GM18873 (cell line): Measurements from ENCODE around the gene PROX1.

Experiments
- ATAC-seq: cut with Tn5 transposase; IDR thresholded peaks from one replicate; pipeline ENCODE4 v1.9.1; 2021; ENCODE audit warnings: mild to moderate bottlenecking, moderate library complexity, moderate number of reproducible peaks; ENCODE audit not compliant: unreplicated experiment, low FRiP score

The PROX1 gene

DNA sequence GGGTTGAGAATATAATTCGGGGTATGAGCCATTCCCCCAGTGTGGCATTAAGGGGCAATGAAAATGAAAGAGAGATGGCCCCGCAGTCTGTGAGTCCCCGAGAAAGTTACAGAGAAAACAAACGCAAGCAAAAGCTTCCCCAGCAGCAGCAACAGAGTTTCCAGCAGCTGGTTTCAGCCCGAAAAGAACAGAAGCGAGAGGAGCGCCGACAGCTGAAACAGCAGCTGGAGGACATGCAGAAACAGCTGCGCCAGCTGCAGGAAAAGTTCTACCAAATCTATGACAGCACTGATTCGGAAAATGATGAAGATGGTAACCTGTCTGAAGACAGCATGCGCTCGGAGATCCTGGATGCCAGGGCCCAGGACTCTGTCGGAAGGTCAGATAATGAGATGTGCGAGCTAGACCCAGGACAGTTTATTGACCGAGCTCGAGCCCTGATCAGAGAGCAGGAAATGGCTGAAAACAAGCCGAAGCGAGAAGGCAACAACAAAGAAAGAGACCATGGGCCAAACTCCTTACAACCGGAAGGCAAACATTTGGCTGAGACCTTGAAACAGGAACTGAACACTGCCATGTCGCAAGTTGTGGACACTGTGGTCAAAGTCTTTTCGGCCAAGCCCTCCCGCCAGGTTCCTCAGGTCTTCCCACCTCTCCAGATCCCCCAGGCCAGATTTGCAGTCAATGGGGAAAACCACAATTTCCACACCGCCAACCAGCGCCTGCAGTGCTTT, 9.4 kb downstream of the PROX1 start:
- no peak for ATAC-seq

DNA sequence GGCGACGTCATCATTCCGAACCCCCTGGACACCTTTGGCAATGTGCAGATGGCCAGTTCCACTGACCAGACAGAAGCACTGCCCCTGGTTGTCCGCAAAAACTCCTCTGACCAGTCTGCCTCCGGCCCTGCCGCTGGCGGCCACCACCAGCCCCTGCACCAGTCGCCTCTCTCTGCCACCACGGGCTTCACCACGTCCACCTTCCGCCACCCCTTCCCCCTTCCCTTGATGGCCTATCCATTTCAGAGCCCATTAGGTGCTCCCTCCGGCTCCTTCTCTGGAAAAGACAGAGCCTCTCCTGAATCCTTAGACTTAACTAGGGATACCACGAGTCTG, 10.0 kb downstream of the PROX1 start:
- ATAC-seq: no peak

DNA sequence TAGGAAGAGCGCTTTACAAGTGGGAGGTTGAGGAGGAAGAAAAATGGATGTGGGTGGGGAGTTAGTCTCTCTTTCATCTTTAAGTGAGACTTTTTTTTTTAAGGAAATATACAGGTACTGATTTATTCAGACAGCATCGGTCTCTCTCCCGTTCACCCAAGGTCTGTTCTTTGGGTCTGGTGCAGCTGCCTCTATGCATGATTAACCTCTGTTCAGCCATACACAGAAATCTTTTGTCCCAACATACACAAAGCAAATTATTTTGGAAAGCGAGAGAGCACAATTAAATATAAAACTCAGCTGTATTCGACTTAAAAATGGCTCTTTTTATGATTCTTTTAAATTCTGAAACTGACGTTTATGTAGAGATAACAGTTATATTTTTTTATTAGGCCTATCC, 11.0 kb downstream of the PROX1 start:
- ATAC-seq: no peak

DNA sequence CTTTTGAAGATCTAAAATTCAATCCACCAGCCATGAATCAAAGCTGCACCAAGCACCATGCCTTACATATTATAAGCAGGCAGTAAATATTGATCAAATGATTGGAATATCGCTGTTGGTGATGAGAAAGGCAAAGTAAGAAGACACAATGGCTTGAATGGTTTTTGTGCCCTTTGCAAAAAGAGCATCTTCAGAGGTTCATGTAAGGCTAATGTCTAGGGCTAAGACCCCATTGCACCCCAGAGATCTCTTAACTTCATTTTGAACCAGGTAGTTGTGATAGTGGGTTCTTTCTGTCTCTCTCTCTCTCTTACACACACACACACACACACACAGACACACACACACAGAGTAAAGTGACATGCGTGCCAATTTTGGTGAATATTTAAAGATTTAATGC, 12.0 kb downstream of the PROX1 start:
- no peak for ATAC-seq

DNA sequence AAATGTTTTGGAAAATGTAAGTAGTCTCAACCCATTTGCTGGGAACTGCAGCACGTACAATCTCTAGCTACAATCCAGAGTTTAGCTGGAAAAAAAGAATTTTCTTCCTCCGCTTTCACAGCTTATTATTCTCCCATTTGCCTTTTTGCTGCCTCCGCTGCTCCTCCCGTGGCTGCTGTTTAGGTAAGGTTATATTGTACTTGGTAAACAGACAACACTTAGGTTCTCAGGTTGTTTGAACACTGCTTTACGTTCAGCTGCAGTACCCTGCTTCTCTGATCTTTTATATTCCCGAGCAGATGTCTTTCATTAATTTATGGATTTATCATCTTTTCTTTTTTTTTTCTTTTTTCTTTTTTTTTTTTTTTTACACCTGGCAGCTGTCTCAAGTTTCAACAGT, 14.3 kb downstream of the PROX1 start:
- no peak for ATAC-seq

DNA sequence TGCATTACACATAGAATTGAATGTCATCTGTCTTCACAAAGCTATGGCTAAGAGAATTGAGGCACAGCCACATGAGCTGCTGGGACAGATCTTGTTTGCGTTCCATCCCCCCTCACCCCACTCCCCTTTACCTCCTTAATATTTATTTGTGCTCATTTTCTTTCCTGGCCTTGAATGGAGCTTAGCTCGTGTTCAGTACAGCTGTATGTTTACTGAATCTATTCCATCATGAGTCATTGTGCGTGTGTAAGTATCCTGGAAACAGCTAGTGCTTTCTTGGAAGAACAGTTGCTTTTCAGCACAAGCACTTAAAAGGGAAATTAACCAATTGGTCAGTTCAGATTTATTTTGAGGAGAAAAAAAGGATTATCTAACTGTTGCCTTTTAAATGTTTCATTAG, 14.7 kb downstream of the PROX1 start:
- ATAC-seq: no peak

DNA sequence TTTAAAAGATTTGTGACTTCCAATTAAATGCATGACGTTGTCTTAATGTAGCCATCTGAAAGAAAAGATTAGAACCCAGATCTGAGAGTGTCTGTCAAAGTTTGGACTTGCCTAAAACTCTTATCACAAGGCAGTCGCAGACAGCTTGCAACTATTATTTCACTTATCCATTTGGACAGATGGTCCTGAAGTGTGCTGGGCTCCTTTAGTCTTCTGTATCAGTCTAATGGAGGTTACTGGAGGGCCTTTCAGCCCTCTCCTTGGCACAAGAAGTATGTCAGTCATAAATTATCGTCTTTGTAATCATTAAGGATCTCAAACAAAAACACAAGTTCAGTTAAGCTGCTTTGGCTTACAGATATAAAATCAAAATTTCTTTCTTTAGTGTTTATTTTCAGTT, 15.5 kb downstream of the PROX1 start:
- ATAC-seq: no peak

DNA sequence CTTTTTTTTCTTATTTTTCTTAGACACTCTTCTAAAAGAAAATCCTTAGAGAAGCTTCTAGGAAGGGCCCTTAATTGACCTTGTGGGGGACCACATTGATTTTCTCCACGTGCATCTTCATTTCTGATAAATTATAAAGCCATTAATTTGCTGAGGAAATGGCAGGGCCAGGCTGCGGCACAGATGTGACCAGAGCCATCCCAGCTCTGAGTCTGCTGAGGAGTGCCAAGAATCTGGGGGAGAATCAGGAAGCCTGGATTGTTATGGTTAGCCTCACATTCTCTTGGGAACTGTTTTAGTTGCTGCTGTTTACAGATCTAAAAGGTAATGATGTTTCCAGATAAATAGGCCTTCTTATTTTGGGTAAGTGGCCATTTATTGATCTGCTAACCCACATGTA, 16.2 kb downstream of the PROX1 start:
- ATAC-seq: no peak

DNA sequence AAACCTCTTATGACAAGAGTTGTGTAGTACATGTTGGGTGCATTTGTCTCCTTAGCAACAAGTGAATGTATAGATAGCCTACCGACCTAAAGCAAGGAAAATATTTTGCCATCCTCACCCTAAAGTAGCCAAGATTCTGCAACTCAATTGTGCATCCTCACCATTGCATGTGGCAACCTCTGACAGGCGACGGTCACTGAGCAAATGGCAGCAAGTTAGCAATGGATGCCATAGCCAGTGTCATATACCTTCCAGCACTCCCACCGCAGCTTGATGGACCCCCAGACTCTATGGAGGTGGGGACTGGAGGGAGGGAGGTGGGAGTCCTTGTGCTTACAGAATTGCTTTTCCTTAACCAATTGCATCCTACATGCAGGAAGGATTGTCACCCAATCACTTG, 17.0 kb downstream of the PROX1 start:
- ATAC-seq: no peak

DNA sequence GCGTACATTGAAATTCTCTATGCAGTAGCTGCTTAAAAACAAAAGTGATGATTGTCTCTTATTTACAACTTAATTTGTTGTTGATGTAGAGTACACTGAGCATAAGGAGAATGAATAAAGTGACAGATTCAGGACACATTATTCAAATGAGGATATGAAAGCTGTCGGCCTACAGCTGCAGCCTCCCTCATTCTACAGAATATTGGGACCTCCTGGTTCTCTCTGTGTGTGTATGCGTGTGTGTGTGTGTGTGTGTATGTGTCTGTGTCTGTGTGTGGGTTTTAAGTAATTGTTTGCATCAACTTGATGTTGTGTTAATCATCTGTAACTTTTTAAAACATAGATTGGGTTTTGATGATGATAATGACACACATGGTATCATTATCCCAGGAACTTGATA, 17.9 kb downstream of the PROX1 start:
- ATAC-seq: no peak

DNA sequence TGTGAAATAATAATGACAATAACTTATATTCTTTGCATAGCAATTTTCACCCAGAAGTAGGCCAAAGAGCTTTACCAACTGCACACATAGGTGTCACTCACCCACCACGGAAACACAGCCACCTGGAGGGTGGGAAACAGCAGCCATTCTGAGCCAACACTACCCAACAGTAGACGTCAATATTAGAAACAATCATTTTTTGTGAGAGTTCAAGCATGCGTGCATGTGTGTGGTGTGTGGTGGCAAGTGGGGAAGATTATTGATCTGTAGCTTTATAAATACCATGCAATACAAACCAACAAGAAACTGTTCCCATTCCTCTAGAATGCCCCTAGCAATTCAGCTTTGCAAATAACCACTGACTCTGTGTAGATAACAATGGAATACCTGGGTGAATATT, 19.1 kb downstream of the PROX1 start:
- no peak for ATAC-seq

DNA sequence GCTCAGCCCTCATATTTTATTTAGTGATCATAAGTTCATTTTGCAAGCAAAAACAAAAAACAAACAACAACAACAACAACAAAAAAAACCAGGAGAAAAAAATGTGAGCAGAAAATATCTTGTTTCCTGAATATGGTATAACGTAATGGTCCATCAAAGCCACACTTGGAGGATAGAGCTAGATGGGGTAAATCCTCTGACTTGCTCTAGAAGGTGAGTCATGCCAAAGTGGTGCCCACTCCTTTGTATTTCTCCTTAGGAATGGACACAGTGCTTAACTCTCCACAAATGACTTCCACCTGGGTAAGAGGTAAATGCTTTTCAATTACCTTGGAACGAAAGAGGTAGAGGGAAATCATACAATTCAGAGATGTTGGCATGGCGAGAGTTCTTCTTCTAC, 20.6 kb downstream of the PROX1 start:
- ATAC-seq: no peak

DNA sequence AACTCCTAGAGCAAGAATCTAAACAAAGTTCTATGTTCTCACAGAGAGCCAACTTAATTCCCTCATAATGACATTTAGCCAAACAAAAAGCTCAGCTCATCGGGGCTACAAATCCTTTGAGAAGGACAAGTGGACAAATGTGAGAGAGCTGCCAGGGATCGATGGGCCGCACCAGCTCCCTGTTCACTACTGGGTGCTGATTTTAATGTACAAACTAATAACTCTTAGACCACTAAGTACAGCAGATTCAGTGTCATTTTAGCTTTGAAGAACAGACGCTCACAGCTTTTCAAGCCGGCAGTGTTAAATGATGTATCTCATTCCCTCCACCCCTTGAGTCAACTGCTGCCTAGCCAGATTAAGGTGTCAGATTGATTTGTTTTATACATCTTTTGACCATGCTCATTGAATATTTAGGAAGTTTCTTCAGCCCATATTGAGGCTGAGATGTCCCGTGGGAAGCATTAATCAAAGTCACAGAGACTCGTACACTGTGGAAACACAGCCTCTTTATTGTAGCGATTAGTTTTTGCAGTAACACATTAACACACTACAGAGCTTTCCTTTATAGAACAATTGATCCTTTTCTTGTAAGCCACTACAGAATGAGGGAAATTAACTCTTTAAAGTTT, 21.1 kb downstream of the PROX1 start:
- no peak for ATAC-seq

DNA sequence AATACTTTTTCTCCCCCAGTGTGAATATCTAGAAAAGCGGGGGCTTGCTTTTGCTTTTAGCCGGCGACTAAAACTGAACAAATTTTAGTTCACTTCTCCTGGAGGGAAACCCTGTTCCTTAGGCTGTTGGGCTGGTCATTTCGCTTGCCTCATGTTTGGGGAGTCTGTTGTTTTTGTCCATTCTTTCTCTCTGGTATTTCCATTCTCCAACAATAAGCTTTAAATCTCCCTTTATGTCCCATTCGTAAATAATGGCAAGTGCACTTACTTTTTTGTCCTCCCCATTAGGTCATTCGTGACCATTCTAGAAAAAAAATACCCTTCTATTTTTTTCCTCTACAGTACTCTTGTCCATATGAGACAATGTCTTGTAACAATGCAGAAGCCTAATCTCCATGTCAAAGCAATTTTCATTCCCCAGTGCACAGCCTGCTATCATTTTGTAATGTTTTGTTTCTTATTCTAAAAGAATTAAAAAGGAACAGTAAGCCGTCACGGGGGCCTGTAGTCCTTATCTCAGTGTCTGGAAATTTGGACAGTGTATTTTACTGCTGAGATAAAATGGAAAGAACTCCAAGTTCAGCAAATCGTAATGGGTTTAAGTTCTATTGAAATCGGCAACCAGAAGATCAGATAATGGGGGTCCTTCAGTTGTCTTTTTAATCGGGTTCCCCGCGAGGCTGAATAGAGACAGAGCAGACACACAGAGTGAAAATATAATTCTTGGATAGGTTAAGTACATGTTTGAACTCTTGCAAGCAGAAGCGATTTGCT, 21.8 kb downstream of the PROX1 start:
- no peak for ATAC-seq

DNA sequence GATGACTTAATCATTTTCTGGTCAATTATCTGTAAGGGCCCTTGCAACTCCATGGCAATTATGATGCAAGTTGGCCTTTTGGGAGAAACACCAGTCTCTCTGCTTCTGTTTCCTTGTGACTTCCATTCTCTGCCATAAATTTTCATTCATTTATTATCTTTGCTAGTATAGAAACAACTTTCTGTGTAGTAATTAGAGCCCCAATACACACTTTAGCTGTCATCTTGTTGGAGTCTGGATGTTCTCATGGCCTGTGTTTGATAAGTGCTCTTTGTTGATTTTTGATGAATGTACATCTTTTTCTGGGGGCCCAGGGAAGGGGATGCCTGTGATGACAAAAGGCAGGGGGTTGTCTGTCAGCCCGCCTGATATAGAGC, 22.4 kb downstream of the PROX1 start:
- ATAC-seq: no peak

DNA sequence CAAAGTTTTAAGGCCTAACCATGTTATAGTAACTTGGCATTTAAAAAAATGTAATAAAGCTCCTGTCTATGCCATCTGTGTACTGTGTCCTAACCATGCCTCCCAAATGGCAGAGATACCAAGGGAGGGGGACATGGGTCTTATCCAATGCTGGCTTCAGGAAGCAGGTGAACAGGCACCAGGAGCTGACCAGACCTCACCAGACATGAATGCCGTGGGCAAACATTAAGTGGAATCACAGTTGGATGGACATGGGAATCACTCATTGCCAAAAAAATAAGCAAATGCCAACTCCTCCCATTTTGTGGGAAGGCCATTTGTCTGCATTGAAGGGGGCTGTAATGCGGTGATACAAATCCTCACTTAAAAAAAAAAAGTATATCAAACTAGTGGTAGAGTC, 22.9 kb downstream of the PROX1 start:
- ATAC-seq: no peak

DNA sequence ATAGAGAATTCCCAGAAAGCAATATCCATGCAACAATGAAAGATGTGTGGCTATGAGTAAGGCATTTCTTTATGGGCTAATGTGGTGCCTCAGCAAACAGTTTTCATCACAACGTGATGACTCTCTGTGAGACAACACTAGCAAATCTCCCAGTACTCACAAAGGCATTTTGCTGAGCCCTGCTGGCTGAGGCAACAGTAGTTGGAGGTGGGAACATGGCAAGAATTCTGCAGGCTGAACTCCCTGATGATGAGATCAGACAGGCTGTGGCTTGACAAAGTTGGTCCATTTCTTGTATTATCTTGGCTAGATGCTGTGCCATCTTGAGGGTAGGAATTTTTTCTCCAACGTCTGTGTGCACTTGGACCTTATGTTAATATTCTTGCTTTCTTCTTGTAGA, 24.6 kb downstream of the PROX1 start:
- ATAC-seq: no peak

DNA sequence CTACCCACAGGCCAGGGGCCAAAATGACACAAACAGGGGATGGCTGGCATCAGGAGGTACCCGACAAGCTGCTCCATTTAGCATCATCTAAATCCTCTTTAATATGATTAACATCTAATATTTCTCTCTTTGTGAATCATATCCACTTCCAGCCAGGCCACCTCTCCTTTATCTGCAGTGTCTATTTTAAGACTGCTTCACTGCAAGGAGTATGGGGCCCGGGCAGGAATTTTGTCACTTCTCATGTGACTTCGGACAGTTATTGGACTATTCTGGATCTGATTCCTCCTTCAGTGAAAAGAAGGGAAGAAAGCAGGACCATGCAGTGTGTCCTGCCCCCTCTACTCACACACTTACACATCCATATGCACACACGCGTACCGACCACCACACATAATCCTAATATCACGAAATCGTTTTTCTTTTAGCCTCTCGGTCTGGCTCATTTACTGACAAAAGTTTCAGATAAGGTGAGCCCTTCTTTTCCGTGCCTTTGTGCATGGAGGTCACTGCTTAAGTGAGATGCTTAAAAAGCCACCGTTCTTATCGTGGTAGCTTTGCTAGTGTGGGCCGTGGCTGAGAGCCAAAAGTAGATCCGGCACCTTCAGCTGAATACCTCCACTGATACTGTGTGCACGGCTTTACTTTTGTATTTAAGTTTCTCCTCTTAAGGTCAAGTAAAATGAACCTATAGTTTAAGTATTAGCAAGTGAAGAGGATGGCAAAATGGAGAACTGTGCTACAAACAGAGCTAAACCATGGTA, 26.0 kb downstream of the PROX1 start:
- ATAC-seq: no peak

DNA sequence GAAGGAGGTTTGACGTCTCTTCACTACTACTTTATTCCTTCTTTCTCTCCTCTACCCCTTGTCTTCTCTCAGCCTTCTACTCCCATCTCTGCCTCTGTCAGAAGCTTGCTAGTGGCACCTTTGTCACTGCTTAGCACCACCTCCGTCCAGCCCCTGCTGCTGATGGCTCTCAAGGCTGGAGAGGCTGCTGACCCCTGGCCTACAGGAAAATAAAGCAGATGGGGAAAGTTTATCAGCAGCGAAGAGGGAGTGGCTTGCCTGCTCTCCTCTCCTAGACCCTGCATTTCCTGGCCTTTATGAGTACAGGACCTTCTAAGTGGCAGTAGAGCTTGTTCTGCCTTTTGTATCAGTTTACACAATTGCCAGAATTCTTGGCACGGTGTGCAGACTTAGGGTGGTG, 27.0 kb downstream of the PROX1 start:
- ATAC-seq: no peak

DNA sequence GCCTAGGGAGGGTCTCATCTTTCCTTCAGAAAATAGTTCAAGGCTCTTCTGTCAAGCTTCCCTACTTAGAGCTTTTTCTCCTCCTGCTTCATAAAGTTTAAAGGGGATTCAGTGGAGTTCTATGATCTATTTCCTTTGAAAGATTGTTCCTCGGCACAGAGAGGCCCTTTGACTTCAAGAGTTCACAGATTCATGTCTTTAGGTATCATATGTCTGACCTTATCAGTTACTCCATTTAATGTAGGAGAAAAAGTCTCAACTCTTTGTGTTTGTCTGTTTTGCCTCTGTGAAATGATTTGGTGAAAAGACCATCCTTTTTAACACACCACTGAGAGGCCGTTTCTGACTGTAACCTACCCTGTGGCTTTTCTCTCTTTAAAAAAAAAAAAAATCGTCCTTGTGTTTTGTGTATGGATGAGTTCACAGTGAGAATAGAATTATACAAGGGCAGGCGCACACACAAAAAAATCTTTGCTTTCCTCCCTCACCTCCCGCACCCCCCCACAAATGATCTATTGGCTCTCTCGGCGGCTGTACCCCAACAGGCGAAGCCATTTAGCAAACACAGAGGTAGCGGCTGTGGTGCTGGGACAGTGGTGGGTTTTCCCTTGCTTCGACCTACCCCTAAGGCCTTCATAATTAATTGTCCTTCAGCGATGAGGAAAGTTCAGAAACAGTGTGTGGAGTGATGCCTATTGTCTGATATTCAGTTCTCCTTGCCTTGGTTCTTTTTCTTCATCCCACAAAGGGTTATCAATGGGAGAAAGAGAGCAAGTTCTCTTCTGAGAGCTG, 29.6 kb downstream of the PROX1 start:
- ATAC-seq: no peak
